ENCODE results near the gene PATJ.
"Not testable (repeated sequence)": the region's sequence is repeated elsewhere in the genome, so short reads cannot be mapped to it uniquely, and the experiment has no call there.

The PATJ gene

DNA sequence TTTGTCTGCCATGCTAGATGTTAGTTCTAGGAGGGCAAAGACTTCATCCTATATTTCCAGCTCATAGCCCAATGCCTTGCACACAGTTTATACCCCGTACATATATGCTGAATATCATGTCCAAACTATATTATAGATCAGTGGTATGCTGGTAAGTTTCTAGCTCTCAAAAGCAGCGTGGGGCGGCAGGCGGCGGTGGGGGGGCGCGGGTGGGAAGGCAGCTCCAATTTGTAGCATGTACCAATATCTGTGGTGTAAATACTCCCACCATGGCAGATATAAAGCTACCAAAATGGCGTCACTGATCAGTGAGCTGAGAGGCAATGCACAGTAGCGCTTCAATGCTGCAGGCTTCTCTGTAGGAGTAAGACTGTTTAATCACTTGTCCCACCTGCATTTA is 77.1 kb downstream of the PATJ start:
- no peak for DNase-seq

GRCh38 chr1:61825393-61825792 is 83.1 kb downstream of the PATJ start:
- no peak for DNase-seq

DNA sequence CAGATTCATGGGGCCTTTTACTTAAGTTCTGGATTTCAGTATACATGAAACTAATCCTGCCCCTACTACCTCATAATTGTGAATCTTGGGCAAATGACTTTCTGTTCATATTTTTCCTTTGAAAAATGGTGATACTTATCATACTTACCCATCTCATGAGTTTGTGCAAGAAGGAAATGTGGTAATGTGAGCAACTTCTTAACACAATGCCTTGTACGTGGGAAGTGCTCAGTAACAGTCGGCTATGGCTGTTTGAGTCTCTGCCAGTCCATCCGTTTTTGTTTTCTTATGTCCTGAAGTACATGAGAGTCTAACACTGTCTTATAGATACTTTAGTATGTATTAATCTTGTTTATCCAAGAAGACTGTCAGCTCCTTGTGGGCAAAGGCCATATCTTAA is 86.5 kb downstream of the PATJ start:
- DNase-seq = no peak

DNA sequence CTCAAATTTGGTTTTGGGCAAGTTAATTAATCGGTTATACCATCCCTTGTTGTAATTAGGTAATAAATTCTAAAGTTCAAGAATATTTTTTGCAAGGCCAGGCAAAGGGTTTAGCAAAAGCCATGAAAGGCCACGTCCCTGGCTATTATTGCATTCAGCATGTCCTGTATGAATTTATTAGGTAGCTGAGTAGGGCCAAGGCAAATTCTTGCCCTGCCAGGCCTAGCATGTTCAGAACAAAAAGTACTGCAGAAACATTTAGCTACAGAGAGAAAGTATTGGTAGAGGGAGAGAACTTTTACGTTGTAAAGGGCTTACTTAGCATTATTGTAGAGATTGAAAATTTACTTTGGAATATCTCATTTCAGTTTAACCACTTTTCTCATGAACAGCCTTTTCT is 94.4 kb downstream of the PATJ start:
- no peak for DNase-seq

GRCh38 chr1:61837607-61838006 is 95.3 kb downstream of the PATJ start:
- not testable (repeated sequence) for DNase-seq

DNA sequence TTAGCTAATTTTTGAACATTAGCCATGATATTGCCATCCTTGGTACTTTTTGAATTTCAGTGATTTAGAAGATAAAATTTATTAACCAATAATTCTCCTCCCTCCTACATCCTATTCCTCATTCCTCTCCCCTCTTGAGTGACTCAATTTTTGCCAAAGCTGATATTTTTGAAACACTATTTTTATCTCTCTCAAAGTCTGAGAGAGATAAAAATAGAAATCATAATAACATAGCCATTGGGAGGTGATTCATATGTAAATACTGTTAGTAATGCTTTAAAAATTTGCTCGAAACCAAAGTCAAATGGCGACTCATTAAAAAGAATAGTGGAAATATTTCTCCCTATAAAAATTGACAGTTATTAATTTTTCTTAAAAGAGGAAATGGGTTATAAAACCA is 97.4 kb downstream of the PATJ start:
- no peak for DNase-seq

DNA sequence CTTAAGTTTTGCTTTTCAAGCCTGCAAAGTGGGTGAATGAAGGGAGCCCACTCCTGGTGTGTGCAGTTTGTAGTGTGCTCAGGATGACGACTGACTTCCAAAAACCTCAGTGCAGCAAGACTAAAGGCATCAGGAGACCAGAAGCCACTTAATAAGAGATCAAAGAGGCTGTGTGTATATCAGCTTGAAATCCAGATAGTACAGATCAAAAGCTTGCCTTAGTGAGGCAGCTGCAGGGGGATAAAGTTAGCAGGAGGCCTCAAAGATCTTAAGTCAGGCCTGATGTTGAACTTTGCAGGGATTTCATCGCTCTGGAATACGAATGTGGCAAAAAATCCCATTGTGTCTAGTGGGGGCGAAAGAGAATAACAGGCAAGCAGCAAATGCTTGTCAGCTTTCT is 99.8 kb downstream of the PATJ start:
- no peak for DNase-seq

DNA sequence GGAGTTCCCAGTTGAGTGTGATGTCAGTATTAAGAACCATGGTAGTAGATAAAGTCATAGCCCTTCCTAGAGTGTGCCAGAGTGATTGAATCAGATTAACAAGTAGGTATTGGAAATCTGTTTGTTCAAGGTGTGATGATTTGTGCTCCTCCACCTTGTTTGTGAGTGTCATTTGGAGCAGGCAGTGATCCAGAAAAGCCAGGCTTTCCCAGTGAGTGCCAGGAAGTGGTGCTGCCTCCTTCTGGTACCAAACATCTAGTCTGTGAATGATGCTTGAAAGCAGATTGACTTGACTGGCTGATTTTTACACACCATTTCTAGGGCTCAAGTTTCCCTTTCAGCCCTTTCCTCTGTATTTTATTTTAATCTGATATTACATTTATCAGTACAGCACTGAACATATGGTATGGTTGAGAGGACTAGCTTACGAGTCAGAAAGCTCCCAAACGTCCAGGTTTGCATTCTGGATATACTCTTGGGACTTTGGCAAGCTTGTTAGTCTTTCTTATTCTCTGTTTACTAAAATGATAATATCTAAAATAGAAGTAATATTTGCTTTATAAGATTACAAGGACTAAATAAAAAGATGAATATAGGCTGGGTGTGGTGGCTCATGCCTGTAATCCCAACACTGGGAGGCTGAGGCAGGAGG is 100.7 kb downstream of the PATJ start:
- no peak for DNase-seq

DNA sequence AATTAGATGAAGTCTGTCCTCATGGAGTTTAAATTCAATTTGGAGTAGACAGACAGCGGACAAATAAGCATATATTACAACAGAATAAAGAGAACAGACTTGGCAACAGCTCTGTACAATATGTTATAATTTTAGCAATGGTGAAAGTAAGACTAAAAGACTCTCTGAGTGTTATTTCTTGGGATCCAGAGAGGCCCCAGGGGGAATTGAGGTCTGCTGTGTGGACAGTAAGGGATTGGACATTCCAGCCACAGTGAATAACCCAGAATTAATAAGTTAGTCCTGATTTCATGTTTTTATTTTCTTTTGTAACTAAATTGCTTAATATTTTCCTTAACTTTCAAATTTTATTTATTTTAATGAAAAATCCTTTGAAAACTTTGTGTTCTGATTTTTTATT is 101.7 kb downstream of the PATJ start:
- no peak for DNase-seq

DNA sequence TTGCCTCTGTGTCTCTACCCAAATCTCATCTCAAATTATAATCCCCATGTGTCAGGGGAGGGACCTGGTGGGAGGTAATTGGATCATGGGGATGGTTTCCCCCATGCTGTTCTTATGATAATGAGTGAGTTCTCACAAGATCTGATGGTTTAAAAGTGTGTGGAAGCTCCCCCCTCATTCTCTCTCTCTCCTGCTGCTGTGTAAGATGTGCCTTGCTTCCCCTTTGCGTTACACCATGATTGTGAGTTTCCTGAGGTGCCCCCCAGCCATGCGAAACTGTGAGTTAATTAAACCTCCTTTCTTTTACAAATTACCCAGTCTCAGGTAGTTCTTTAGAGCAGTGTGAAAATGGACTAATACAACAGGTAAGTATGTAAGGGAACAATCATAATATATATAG is 102.4 kb downstream of the PATJ start:
- DNase-seq = not testable (repeated sequence)

GRCh38 chr1:61851235-61851634 is 109.0 kb downstream of the PATJ start:
- DNase-seq = no peak

- no peak for DNase-seq
These were observed 109.8 kb downstream of the PATJ start for GRCh38 chr1:61851849-61852669.

DNA sequence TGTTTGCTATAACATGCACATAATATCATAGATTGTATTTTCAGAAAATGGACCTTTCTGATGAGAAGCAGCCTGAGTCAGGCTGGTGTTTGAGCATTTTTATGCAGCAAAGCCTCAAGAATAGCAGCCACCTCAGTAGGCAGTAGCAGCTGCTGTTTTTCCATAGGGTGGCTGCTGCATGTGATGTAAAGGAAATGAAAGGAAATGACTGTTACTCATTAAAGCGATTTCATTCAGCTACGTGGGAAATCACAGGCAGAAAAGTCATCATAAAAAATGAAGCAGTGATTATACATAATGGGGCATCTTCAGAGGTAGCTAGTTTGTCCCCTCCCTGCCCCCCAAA is 110.4 kb downstream of the PATJ start:
- DNase-seq = no peak

DNA sequence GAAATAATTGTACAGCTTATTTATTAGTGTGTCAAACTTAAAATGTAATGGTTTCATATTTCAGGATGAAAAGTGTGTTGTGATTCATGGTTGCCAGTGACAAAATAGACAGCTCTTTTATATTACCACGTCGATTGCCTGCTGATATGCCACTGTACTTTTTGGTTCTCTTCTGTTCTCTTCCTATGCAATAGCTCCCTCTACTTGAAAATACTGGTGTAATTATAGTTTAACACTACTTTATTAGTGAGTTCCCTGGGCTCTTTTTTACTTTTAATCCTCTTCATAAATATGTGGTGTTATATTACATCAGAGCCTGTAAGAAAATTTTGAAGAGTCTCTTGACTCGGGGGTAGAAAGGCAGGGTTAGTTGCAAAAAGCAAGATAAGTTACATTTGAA is 111.3 kb downstream of the PATJ start:
- no peak for DNase-seq

GRCh38 chr1:61864489-61864888 is 122.2 kb downstream of the PATJ start:
- DNase-seq = no peak

DNA sequence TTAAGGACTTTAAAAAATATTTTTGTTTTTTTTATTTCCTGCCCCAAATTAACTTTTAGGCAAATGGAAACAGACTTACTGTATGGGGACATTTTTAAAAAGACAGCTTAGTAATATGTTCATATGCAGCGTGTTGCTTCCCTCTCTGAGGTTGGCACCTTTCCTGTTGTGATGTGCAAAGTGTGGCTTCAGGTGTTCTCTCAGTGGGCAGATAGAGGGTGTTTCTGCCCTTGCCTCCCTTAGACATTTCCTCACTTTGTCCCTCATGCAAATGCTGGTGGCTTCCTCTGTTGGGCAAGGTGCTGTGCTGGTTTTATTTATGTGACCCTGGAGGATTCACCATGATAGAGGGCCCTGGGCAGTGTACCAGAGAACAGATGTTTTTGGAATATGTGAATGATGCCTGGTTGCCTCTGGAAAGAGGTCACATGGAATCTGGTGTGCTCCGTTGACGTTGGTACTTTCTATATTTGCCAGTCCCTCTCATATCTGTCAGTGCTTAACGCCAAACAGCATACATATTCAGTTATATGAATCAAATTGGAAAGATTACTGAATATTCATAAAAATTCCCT is 123.5 kb downstream of the PATJ start:
- no peak for DNase-seq

- no peak for DNase-seq
These were observed 127.4 kb downstream of the PATJ start for GRCh38 chr1:61869691-61870109.

GRCh38 chr1:61872206-61872605 is 129.9 kb downstream of the PATJ start:
- DNase-seq = no peak

DNA sequence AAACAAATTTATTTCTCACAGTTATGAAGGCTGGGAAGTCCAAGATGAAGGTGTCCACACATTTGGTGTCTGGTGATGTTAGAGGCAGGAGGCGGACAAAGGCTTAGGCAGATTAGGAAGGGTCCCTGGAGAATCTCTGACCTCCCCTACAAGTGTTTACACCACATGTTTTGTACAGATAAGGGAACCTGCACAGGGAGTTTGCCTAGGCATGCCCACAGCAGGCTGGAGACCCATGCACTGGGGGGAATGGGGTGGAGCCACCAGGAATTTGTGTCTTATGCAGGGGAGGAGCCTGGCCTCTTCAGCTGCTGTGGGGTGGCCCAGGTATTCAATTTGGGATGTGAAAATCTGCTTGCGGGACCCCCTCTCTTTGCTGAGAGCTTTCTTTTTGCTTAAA is 131.3 kb downstream of the PATJ start:
- no peak for DNase-seq

DNA sequence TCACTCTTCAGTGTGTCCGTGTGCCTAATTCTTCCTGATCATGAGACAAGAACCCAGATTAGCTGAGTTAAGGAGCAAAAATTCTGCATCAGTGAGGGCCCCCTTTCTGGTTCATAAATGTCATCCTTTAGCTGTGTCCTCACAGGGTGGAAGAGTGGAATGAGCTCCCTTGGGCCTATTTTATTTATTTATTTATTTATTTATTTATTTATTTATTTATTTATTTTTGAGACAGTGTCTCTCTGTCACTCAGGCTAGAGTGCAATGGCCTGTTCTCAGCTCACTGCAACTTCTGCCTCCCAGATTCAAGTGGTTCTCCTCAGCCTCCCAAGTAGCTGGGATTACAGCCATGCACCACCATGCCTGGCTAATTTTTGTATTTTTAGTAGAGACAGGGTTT is 131.7 kb downstream of the PATJ start:
- no peak for DNase-seq

DNA sequence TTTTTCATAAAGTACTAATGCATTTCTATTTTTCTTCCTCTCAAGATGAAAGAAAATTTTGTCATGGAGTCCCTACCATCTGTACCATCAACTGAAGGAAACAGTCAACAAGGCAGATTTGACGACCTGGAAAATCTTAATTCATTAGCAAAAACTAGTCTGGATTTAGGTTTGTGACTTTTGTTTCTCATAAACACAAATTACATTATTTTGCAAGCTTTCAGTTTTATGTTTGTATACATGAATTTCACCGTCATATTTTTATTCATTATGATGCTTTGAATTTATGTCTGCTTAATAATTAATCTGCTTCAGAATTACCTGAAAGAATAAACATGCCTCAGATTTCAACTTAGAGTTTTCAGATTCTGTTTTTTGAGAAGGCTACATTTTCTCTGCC is 132.9 kb downstream of the PATJ start:
- DNase-seq = no peak

DNA sequence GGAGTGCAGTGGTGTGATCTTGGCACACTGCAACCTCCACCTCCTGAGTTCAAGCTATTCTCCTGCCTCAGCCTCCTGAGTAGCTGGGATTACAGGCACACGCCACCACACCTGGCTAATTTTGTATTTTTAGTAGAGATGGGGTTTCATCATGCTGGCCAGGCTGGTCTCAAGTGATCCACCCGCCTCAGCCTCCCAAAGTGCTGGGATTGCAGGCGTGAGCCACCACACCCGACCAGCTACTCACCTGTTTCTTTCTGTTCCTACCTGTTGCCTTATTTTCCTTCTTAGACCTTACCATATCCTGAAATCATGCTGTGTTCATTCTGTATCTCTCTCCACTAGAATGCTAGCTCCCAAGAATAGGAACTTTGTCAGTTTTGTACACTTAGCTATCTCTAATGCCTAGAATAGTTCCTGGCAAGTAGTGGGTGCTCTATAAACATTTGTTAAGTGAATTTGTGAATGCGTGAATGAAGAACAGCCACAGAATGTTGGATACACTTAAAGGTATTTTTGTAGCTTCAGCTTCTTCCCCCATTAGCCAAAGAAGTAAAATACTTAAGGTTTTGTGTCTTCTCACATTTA is 137.7 kb downstream of the PATJ start:
- not testable (repeated sequence) for DNase-seq

- DNase-seq = no peak
These were observed 145.0 kb downstream of the PATJ start for GRCh38 chr1:61887076-61887867.

Measured in activated CD4-positive, alpha-beta T cell treated with anti-CD3 and anti-CD28 coated beads, Interleukin-2, amount 50 U/mL, for 4 hours (primary cell).